Tibial nerve (tissue), 4 donors: Measurements from ENCODE around the gene MATCAP1. TPM values are rescaled to one million over a fixed set of nuclear protein-coding genes. Genes with fewer than 3 reads are reported as not detected.

ENCODE experiments used
- DNase-seq, 2 donors: peaks; one replicate each; pipeline ENCODE4 v3.0.0-alpha.2; 2019; ENCODE audit warnings: low spot score in 2 of 2
- H3K27ac ChIP-seq, 4 donors: fragments of 200-600 bp; sonication (generic) in 3 of 4; one replicate each; pipeline ENCODE4 v1.5.1; 2017 to 2019; ENCODE audit warnings: mild to moderate bottlenecking in 1 of 4
- H3K27me3 ChIP-seq, 2 donors: fragments of 200-600 bp; sonication (generic) in 1 of 2; one replicate each; pipeline versions ENCODE4 v1.5.1 to v1.6.0; 2017 to 2019
- H3K36me3 ChIP-seq, 3 donors: fragments of 200-600 bp; sonication (generic); one replicate each; pipeline ENCODE4 v1.5.1; 2018 to 2019
- H3K4me1 ChIP-seq, 4 donors: fragments of 200-600 bp; sonication (generic) in 3 of 4; one replicate each; pipeline ENCODE4 v1.5.1; 2017 to 2019
- H3K4me3 ChIP-seq, 4 donors: fragments of 200-600 bp; sonication (generic) in 3 of 4; one replicate each; pipeline ENCODE4 v1.5.1; 2017 to 2019; ENCODE audit warnings: mild to moderate bottlenecking in 1 of 4, moderate library complexity in 1 of 4
- H3K9me3 ChIP-seq, 4 donors: fragments of 200-600 bp; sonication (generic) in 3 of 4; one replicate each; pipeline ENCODE4 v1.5.1; 2017 to 2019
- EP300 ChIP-seq, 2 donors: sonication (generic); formaldehyde crosslinking; IDR thresholded peaks; one replicate each; pipeline ENCODE4 v1.6.1; 2017; ENCODE audit warnings: antibody characterized with exemption in 2 of 2, mild to moderate bottlenecking in 1 of 2
- POLR2A ChIP-seq, 2 donors: fragments of 450-650 bp; IDR thresholded peaks; one replicate each; pipeline ENCODE4 v1.6.1; 2017; ENCODE audit warnings: antibody characterized with exemption in 2 of 2, mild to moderate bottlenecking in 2 of 2, moderate library complexity in 2 of 2
- WGBS, 2 donors: methylation state at CpG; one replicate each; pipeline ENCODE4 v1.1.5; 2018; 5-methylcytosine and 5-hydroxymethylcytosine counted together
- total RNA-seq, 4 donors: library from RNA; depleted of rRNA; stranded (reverse); fragments of >200 nt; gene quantifications; one replicate each; pipeline ENCODE4 v1.1.0, GENCODE V29; 2016
- TF ChIP-seq, protein P1 (sequence below), 5 experiments: fragments of 200-600 bp in 3 of 5; fragments of 450-650 bp in 2 of 5; sonication (generic) in 3 of 5; IDR thresholded peaks; one replicate each; pipeline ENCODE4 v1.5.1; 2016 to 2019; ENCODE audit warnings: antibody characterized with exemption in 5 of 5, mild to moderate bottlenecking in 3 of 5, moderate library complexity in 2 of 5

The MATCAP1 gene
- total RNA-seq, 4 donors from 2014 or later: 13.6 to 42.9 (median 18.9) TPM

DNA sequence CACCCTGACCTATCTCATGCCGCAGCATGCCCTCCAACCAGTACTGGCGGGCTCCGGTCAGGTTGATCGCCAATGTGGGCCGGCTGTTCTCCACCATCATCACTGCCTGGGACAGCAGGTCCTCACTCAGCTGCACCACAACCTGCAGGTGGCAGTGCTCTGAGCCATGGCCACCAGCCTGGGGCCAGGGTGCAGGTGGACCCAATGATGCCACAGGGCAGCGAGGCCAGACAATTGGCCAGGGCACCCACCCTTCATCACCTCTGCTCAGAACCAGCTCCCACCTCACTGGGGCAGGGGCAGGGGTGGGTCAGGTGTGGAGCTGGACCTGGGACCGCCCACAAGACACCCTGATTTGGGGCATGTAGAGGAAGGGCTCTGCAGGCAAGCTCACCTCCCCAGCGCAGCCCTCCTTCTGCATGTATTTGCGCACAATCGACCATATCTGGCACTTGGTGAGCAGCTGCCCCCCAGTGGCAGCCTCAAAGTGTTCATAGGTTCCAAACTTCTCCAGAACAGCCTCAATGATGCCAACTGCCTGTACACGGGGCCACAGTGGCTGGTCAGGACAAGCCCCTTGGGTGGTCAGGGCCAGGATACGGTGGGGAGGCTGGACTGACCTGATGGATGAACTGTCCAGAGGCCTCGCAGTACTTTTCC lies 4.2 kb downstream of the MATCAP1 start:
- Histone ChIP-seq H3K9me3 (no peaks in the 10 kb centered on the region), H3K4me1 (peaks cover 0 to 49% (median 16%) of the 10 kb centered on the region in 4 donors), H3K4me3 (no peak overlapping the region), H3K36me3 (no peaks in the 10 kb centered on the region), H3K27ac (no peak overlapping the region), H3K27me3 (peaks cover 0 to 14% of the 10 kb centered on the region in 2 donors)
- DNase-seq: no peak
- TF ChIP-seq, protein P1, sequence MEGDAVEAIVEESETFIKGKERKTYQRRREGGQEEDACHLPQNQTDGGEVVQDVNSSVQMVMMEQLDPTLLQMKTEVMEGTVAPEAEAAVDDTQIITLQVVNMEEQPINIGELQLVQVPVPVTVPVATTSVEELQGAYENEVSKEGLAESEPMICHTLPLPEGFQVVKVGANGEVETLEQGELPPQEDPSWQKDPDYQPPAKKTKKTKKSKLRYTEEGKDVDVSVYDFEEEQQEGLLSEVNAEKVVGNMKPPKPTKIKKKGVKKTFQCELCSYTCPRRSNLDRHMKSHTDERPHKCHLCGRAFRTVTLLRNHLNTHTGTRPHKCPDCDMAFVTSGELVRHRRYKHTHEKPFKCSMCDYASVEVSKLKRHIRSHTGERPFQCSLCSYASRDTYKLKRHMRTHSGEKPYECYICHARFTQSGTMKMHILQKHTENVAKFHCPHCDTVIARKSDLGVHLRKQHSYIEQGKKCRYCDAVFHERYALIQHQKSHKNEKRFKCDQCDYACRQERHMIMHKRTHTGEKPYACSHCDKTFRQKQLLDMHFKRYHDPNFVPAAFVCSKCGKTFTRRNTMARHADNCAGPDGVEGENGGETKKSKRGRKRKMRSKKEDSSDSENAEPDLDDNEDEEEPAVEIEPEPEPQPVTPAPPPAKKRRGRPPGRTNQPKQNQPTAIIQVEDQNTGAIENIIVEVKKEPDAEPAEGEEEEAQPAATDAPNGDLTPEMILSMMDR (IDR thresholded peaks at IDR 0.05): no peak
- no peak for TF ChIP-seq POLR2A (IDR thresholded peaks at IDR 0.05)
- no peak for TF ChIP-seq EP300 (IDR thresholded peaks at IDR 0.05)
- 88 to 93% methylated on average over 9 to 10 of the region's 13 CpGs for WGBS, 2 donors

DNA sequence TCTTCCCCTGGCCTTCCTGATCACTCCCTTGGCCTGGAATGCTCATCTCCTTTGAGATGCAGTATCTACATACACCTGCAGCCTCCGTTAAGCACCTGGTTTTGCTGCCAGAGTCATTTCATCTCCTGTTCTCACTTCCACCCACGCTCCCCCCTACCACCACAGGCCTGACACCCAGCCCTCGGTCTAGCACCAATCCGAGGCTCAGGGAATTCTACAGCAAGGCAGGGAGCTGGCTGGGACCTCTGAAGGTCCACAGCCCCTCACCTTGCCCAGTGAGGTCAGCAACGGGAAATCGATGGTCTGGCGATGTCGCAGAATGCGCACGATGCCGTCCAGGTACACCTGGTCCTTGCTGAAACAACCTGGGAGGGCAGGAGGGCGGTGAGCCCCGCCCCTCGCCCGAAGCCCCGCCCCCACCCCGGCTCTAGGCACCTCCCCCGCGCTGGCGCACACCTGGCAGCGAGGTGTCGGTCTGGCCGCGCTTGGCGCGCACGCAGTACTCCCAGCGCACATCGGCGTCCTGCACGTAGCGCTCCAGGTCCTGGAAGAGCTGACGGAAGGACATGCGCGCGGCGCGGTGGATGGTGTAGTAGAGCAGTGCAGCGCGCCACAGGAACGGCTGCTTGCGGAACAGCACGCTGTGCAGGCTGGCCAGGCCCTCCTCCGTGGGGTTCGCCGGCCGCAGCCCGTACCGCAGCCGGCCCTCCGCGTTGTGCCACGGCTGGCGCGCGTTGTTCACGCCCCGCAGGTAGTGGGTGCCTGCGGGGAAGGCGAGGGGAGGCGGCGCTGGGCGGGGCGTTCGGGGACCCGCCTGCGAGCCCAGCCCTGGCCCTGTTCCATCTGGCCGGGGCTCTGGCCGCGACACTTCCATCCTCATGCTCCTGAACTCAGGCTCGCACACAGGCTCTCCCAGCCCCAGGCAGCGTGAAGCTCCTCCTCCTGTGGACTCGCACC lies 5.7 kb downstream of the MATCAP1 start:
- Histone ChIP-seq H3K4me1 (peaks cover 0 to 55% (median 26%) of the 10 kb centered on the region in 4 donors), H3K27ac (peak overlapping the region in 1 of 4 donors; percentile 65), H3K36me3 (no peaks in the 10 kb centered on the region), H3K27me3 (peaks cover 0 to 16% of the 10 kb centered on the region in 2 donors), H3K4me3 (peak overlapping the region; percentile 28 to 50 (median 40)), H3K9me3 (no peaks in the 10 kb centered on the region)
- DNase-seq: no peak
- WGBS, 2 donors: 9% methylated on average over 17 to 53 of the region's 73 CpGs
- TF ChIP-seq POLR2A (IDR thresholded peaks at IDR 0.05): no peak
- TF ChIP-seq, protein P1 (IDR thresholded peaks at IDR 0.05): peak in 1 of 5 experiments; percentile 39

DNA sequence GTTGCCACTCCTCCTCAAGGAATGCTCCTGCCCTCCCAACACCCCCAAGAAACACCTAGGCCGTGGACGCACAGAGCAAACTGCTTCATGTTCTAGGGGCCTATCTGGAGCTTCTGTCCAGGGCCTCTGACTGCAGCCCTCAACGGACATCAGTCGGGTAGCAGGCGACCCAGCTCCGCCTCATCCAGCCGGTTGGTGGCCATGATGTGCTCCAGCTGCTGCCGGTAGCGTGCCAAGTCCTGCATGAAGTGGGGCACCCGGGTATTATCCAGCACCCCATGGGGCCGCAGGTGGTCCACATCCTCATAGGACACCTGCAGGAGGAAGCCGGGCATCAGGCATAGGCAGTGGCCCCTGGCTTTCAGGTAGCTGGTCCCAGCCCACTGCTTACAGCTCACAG lies 7.1 kb downstream of the MATCAP1 start:
- H3K4me3 ChIP-seq: no peak overlapping the region
- H3K9me3 ChIP-seq: no peaks in the 10 kb centered on the region
- peaks cover 0 to 49% (median 27%) of the 10 kb centered on the region in 4 donors for H3K4me1 ChIP-seq
- WGBS, 2 donors: 89 to 92% methylated on average over 6 to 9 of the region's 12 CpGs
- H3K27me3 ChIP-seq: peaks cover 0 to 16% of the 10 kb centered on the region in 2 donors
- TF ChIP-seq EP300 (IDR thresholded peaks at IDR 0.05) (no peak), POLR2A (IDR thresholded peaks at IDR 0.05) (no peak)
- TF ChIP-seq, protein P1 (IDR thresholded peaks at IDR 0.05): no peak
- H3K27ac ChIP-seq: no peak overlapping the region
- H3K36me3 ChIP-seq: no peaks in the 10 kb centered on the region
- DNase-seq: no peak

- 29 to 38% methylated on average over 19 to 31 of the region's 31 CpGs for WGBS, 2 donors
Observed at GRCh38 chr16:67174706-67175231, 9.0 kb downstream of the MATCAP1 start.

More at GRCh38 chr16:67174706-67175231, 9.0 kb downstream of the MATCAP1 start:
- no peaks in the 10 kb centered on the region for H3K9me3 ChIP-seq
- TF ChIP-seq POLR2A (IDR thresholded peaks at IDR 0.05) (no peak), EP300 (IDR thresholded peaks at IDR 0.05) (no peak)
- TF ChIP-seq, protein P1 (IDR thresholded peaks at IDR 0.05): no peak
- peak overlapping the region; percentile 2 to 88 (median 81) for H3K27ac ChIP-seq
- H3K4me3 ChIP-seq: peak overlapping the region; percentile 35 to 53 (median 45)
- peaks cover 0 to 16% of the 10 kb centered on the region in 2 donors for H3K27me3 ChIP-seq
- H3K36me3 ChIP-seq: no peaks in the 10 kb centered on the region
- H3K4me1 ChIP-seq: peaks cover 0 to 58% (median 34%) of the 10 kb centered on the region in 4 donors
- DNase-seq: no peak
